ENCODE results near the gene NMRAL1. TPM values are rescaled to one million over a fixed set of nuclear protein-coding genes. Genes with fewer than 3 reads are reported as not detected.
A peak's percentile ranks its signal among the peaks of the same experiment; 100 is the strongest.

Gene NMRAL1
- total and polyA plus RNA-seq, 10 of the 15 experiments (the other 5 are each of a cell fraction or from before 2014, with no cell fraction given): 4.8 to 102 (median 62.5) TPM

- TF ChIP-seq, protein P1, sequence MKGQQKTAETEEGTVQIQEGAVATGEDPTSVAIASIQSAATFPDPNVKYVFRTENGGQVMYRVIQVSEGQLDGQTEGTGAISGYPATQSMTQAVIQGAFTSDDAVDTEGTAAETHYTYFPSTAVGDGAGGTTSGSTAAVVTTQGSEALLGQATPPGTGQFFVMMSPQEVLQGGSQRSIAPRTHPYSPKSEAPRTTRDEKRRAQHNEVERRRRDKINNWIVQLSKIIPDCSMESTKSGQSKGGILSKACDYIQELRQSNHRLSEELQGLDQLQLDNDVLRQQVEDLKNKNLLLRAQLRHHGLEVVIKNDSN (IDR thresholded peaks at IDR 0.05; ENCODE audit: borderline replicate concordance, extremely low read length, insufficient read depth, low read depth, low read length): no peak
- TF ChIP-seq CBFB (IDR thresholded peaks at IDR 0.05; ENCODE audit: low read depth): no peak
- TF ChIP-seq HDGF (IDR thresholded peaks at IDR 0.05): no peak
- TF ChIP-seq SUZ12 (IDR thresholded peaks at IDR 0.05; ENCODE audit: unreplicated experiment): no peak
- no peak for TF ChIP-seq YBX1 (IDR thresholded peaks at IDR 0.05)
- TF ChIP-seq CREB1 (IDR thresholded peaks at IDR 0.05; ENCODE audit: low read depth): no peak
- no peak for TF ChIP-seq ASH2L (IDR thresholded peaks at IDR 0.05; ENCODE audit: borderline replicate concordance, low read depth)
- no peak for TF ChIP-seq TAF1 (IDR thresholded peaks at IDR 0.05; ENCODE audit: borderline replicate concordance, low read depth, low read length)
- no peak for TF ChIP-seq PKNOX1 (IDR thresholded peaks at IDR 0.05)
- TF ChIP-seq STAT1 (conservative IDR thresholded peaks at IDR 0.05): no peak
- no peak for TF ChIP-seq CHD2 (IDR thresholded peaks at IDR 0.05; ENCODE audit: borderline replicate concordance, low read depth, low read length)
- TF ChIP-seq EED (IDR thresholded peaks at IDR 0.05; ENCODE audit: low read depth): no peak
- TF ChIP-seq, protein P2, sequence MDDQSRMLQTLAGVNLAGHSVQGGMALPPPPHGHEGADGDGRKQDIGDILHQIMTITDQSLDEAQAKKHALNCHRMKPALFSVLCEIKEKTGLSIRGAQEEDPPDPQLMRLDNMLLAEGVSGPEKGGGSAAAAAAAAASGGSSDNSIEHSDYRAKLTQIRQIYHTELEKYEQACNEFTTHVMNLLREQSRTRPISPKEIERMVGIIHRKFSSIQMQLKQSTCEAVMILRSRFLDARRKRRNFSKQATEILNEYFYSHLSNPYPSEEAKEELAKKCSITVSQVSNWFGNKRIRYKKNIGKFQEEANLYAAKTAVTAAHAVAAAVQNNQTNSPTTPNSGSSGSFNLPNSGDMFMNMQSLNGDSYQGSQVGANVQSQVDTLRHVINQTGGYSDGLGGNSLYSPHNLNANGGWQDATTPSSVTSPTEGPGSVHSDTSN (IDR thresholded peaks at IDR 0.05; ENCODE audit: insufficient replicate concordance, low read depth, low read length): no peak
- no peak for TF ChIP-seq POU2F2 (IDR thresholded peaks at IDR 0.05; ENCODE audit: borderline replicate concordance, low read depth, low read length)
- TF ChIP-seq TCF3 (IDR thresholded peaks at IDR 0.05; ENCODE audit: borderline replicate concordance, insufficient read depth, low read depth, low read length): no peak
- no peak for TF ChIP-seq TCF7 (IDR thresholded peaks at IDR 0.05; ENCODE audit: borderline replicate concordance)
- TF ChIP-seq, protein P3, sequence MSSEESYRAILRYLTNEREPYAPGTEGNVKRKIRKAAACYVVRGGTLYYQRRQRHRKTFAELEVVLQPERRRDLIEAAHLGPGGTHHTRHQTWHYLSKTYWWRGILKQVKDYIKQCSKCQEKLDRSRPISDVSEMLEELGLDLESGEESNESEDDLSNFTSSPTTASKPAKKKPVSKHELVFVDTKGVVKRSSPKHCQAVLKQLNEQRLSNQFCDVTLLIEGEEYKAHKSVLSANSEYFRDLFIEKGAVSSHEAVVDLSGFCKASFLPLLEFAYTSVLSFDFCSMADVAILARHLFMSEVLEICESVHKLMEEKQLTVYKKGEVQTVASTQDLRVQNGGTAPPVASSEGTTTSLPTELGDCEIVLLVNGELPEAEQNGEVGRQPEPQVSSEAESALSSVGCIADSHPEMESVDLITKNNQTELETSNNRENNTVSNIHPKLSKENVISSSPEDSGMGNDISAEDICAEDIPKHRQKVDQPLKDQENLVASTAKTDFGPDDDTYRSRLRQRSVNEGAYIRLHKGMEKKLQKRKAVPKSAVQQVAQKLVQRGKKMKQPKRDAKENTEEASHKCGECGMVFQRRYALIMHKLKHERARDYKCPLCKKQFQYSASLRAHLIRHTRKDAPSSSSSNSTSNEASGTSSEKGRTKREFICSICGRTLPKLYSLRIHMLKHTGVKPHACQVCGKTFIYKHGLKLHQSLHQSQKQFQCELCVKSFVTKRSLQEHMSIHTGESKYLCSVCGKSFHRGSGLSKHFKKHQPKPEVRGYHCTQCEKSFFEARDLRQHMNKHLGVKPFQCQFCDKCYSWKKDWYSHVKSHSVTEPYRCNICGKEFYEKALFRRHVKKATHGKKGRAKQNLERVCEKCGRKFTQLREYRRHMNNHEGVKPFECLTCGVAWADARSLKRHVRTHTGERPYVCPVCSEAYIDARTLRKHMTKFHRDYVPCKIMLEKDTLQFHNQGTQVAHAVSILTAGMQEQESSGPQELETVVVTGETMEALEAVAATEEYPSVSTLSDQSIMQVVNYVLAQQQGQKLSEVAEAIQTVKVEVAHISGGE (CRISPR knock-in tag; IDR thresholded peaks at IDR 0.05): no peak
- TF ChIP-seq ZZZ3 (IDR thresholded peaks at IDR 0.05; ENCODE audit: control insufficient read depth, insufficient read length, low read depth): no peak
- TF ChIP-seq NFYB (IDR thresholded peaks at IDR 0.05; ENCODE audit: insufficient read depth, low read depth, low read length): no peak
- TF ChIP-seq, protein P4, sequence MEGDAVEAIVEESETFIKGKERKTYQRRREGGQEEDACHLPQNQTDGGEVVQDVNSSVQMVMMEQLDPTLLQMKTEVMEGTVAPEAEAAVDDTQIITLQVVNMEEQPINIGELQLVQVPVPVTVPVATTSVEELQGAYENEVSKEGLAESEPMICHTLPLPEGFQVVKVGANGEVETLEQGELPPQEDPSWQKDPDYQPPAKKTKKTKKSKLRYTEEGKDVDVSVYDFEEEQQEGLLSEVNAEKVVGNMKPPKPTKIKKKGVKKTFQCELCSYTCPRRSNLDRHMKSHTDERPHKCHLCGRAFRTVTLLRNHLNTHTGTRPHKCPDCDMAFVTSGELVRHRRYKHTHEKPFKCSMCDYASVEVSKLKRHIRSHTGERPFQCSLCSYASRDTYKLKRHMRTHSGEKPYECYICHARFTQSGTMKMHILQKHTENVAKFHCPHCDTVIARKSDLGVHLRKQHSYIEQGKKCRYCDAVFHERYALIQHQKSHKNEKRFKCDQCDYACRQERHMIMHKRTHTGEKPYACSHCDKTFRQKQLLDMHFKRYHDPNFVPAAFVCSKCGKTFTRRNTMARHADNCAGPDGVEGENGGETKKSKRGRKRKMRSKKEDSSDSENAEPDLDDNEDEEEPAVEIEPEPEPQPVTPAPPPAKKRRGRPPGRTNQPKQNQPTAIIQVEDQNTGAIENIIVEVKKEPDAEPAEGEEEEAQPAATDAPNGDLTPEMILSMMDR (IDR thresholded peaks at IDR 0.05 in 2 of 3, conservative IDR thresholded peaks at IDR 0.05 in 1 of 3; ENCODE audit: control insufficient read depth in 2 of 3, extremely low read depth in 1 of 3, insufficient read depth in 1 of 3, low read depth in 3 of 3, low read length in 3 of 3): 0 out of 6 replicates have a peak, but pooled peaks of 1 of the 3 experiments have one; percentile 5
- TF ChIP-seq TARDBP (IDR thresholded peaks at IDR 0.05; ENCODE audit: borderline replicate concordance): no peak
- TF ChIP-seq CBX5 (IDR thresholded peaks at IDR 0.05; ENCODE audit: low read depth): no peak
- TF ChIP-seq GABPA (IDR thresholded peaks at IDR 0.05; ENCODE audit: low read depth): no peak
Observed at GRCh38 chr16:4415538-4416199, 58.8 kb downstream of the NMRAL1 start (continued).

All from GM12878 (cell line).